ENCODE data around the gene DUSP15. TPM values are rescaled to one million over a fixed set of nuclear protein-coding genes. Genes with fewer than 3 reads are reported as not detected.
"Not testable (repeated sequence)": the region's sequence is repeated elsewhere in the genome, so short reads cannot be mapped to it uniquely, and the experiment has no call there.

The DUSP15 gene
- polyA plus RNA-seq, 3 donors = 17.1 to 19.9 (median 19.6) TPM

GRCh38 chr20:31833130-31833930 is 37.0 kb downstream of the DUSP15 start:
- peak in 5 of 11 donors; percentile 49 to 60 (median 58) for DNase-seq (ENCODE audit: extremely low read depth in 1 of 11, low read depth in 9 of 11, low spot score in 4 of 11)

GRCh38 chr20:31831771-31832306 is 38.5 kb downstream of the DUSP15 start:
- no peak for DNase-seq (ENCODE audit: extremely low read depth in 1 of 11, low read depth in 9 of 11, low spot score in 4 of 11)

GRCh38 chr20:31831211-31831610 is 39.1 kb downstream of the DUSP15 start:
- no peak for DNase-seq (ENCODE audit: extremely low read depth in 1 of 11, low read depth in 9 of 11, low spot score in 4 of 11)

- DNase-seq (ENCODE audit: extremely low read depth in 1 of 11, low read depth in 9 of 11, low spot score in 4 of 11) = no peak
These were observed 39.8 kb downstream of the DUSP15 start for GRCh38 chr20:31830406-31830981.

GRCh38 chr20:31829731-31830130 is 40.6 kb downstream of the DUSP15 start:
- DNase-seq (ENCODE audit: extremely low read depth in 1 of 11, low read depth in 9 of 11, low spot score in 4 of 11) = no peak

GRCh38 chr20:31828016-31828415 is 42.3 kb downstream of the DUSP15 start:
- DNase-seq (ENCODE audit: extremely low read depth in 1 of 11, low read depth in 9 of 11, low spot score in 4 of 11) = not testable (repeated sequence)

- DNase-seq (ENCODE audit: extremely low read depth in 1 of 11, low read depth in 9 of 11, low spot score in 4 of 11) = no peak
These were observed 43.3 kb downstream of the DUSP15 start for GRCh38 chr20:31827059-31827458.

- no peak for DNase-seq (ENCODE audit: extremely low read depth in 1 of 11, low read depth in 9 of 11, low spot score in 4 of 11)
These were observed 44.3 kb downstream of the DUSP15 start for GRCh38 chr20:31826074-31826473.

- DNase-seq (ENCODE audit: extremely low read depth in 1 of 11, low read depth in 9 of 11, low spot score in 4 of 11) = no peak
These were observed 45.6 kb downstream of the DUSP15 start for GRCh38 chr20:31824554-31825313.

- DNase-seq (ENCODE audit: extremely low read depth in 1 of 11, low read depth in 9 of 11, low spot score in 4 of 11) = no peak
These were observed 46.2 kb downstream of the DUSP15 start for GRCh38 chr20:31824125-31824485.

- DNase-seq (ENCODE audit: extremely low read depth in 1 of 11, low read depth in 9 of 11, low spot score in 4 of 11) = no peak
These were observed 46.8 kb downstream of the DUSP15 start for GRCh38 chr20:31823360-31824124.

GRCh38 chr20:31822421-31823330 is 47.7 kb downstream of the DUSP15 start:
- DNase-seq (ENCODE audit: extremely low read depth in 1 of 11, low read depth in 9 of 11, low spot score in 4 of 11) = peak; percentile 57 to 80 (median 77)

- no peak for DNase-seq (ENCODE audit: extremely low read depth in 1 of 11, low read depth in 9 of 11, low spot score in 4 of 11)
These were observed 48.9 kb downstream of the DUSP15 start for GRCh38 chr20:31821427-31821826.

- no peak for DNase-seq (ENCODE audit: extremely low read depth in 1 of 11, low read depth in 9 of 11, low spot score in 4 of 11)
These were observed 50.1 kb downstream of the DUSP15 start for GRCh38 chr20:31820228-31820627.

- no peak for DNase-seq (ENCODE audit: extremely low read depth in 1 of 11, low read depth in 9 of 11, low spot score in 4 of 11)
These were observed 51.1 kb downstream of the DUSP15 start, which contains the start of gene MYLK2 for GRCh38 chr20:31819083-31819784. MYLK2 (plus strand) TSS chr20:31819356; CDS start chr20:31819581, 225 bp downstream.

GRCh38 chr20:31818376-31818908 is 51.9 kb downstream of the DUSP15 start:
- no peak for DNase-seq (ENCODE audit: extremely low read depth in 1 of 11, low read depth in 9 of 11, low spot score in 4 of 11)

- no peak for DNase-seq (ENCODE audit: extremely low read depth in 1 of 11, low read depth in 9 of 11, low spot score in 4 of 11)
These were observed 52.9 kb downstream of the DUSP15 start for GRCh38 chr20:31817461-31817860.

Data from renal cortex interstitium (tissue), 11 donors.